ENCODE measurements around the gene NBAS. TPM values are rescaled to one million over a fixed set of nuclear protein-coding genes. Genes with fewer than 3 reads are reported as not detected.

Gene NBAS
- polyA plus RNA-seq, 1 donor from 2014 or later = 31.9 TPM

- Histone ChIP-seq H3K9me3 (ENCODE audit: low read length) (no peaks in the 10 kb centered on the region), H4K20me1 (ENCODE audit: insufficient read depth) (no peaks in the 10 kb centered on the region), H3K79me2 (replicated peaks; ENCODE audit: insufficient read depth, low read length) (no peaks in the 10 kb centered on the region), H2AFZ (ENCODE audit: low read depth, low read length) (no peak overlapping the region), H3K27ac (ENCODE audit: low read length) (no peak overlapping the region), H3K4me2 (ENCODE audit: low read length) (no peak overlapping the region), H3K27me3 (ENCODE audit: insufficient read depth, low read depth, low read length) (no peaks in the 10 kb centered on the region), H3K4me3 (ENCODE audit: low read length) (no peak overlapping the region), H3K36me3 (ENCODE audit: insufficient read depth, low read length) (no peaks in the 10 kb centered on the region), H3K9me2 (ENCODE audit: insufficient read depth, low read length) (no peaks in the 10 kb centered on the region), H3F3A (ENCODE audit: insufficient read depth, low read length, poor library complexity, severe bottlenecking) (no peaks in the 10 kb centered on the region), H3K9ac (ENCODE audit: low read length) (no peak overlapping the region)
- TF ChIP-seq REST (IDR thresholded peaks at IDR 0.05; ENCODE audit: borderline replicate concordance) (no peak), SMC3 (conservative IDR thresholded peaks at IDR 0.05; ENCODE audit: poor library complexity) (no peak), EP300 (conservative IDR thresholded peaks at IDR 0.05; ENCODE audit: poor library complexity, severe bottlenecking) (no peak), MXI1 (conservative IDR thresholded peaks at IDR 0.05; ENCODE audit: poor library complexity, severe bottlenecking) (no peak), EZH2 (IDR thresholded peaks at IDR 0.05; ENCODE audit: borderline replicate concordance, insufficient read depth, low read length, poor library complexity, severe bottlenecking) (no peak), CTCF (IDR thresholded peaks at IDR 0.05; ENCODE audit: poor library complexity, severe bottlenecking) (no peak), RAD21 (conservative IDR thresholded peaks at IDR 0.05) (no peak)
These were observed 336.0 kb downstream of the NBAS start for GRCh38 chr2:15225131-15225530.

- TF ChIP-seq POLR2AphosphoS5 (IDR thresholded peaks at IDR 0.05) = no peak
- no peak for TF ChIP-seq RAD21 (conservative IDR thresholded peaks at IDR 0.05)
- TF ChIP-seq EZH2 (IDR thresholded peaks at IDR 0.05; ENCODE audit: borderline replicate concordance, insufficient read depth, low read length, poor library complexity, severe bottlenecking) = no peak
- TF ChIP-seq SMC3 (conservative IDR thresholded peaks at IDR 0.05; ENCODE audit: poor library complexity) = no peak
- TF ChIP-seq REST (IDR thresholded peaks at IDR 0.05; ENCODE audit: borderline replicate concordance) = no peak
- H4K20me1 ChIP-seq (ENCODE audit: insufficient read depth) = no peaks in the 10 kb centered on the region
- H3K9me3 ChIP-seq (ENCODE audit: low read length) = no peaks in the 10 kb centered on the region
- no peaks in the 10 kb centered on the region for H3K36me3 ChIP-seq (ENCODE audit: insufficient read depth, low read length)
- no peak overlapping the region for H3K4me2 ChIP-seq (ENCODE audit: low read length)
- H3K9ac ChIP-seq (ENCODE audit: low read length) = no peak overlapping the region
- H3K9me2 ChIP-seq (ENCODE audit: insufficient read depth, low read length) = no peaks in the 10 kb centered on the region
- no peaks in the 10 kb centered on the region for H3K79me2 ChIP-seq (replicated peaks; ENCODE audit: insufficient read depth, low read length)
- no peak overlapping the region for H3K4me3 ChIP-seq (ENCODE audit: low read length)
- no peaks in the 10 kb centered on the region for H3F3A ChIP-seq (ENCODE audit: insufficient read depth, low read length, poor library complexity, severe bottlenecking)
- H2AFZ ChIP-seq (ENCODE audit: low read depth, low read length) = no peak overlapping the region
- H3K27me3 ChIP-seq (ENCODE audit: insufficient read depth, low read depth, low read length) = no peaks in the 10 kb centered on the region
- H3K27ac ChIP-seq (ENCODE audit: low read length) = no peak overlapping the region
These were observed 336.5 kb downstream of the NBAS start for GRCh38 chr2:15224641-15225040.

Measured in neural cell (in vitro differentiated cells).